ENCODE results near the gene E4F1. TPM values are rescaled to one million over a fixed set of nuclear protein-coding genes. Genes with fewer than 3 reads are reported as not detected.

E4F1 gene
- total RNA-seq, 8 experiments from 2014 or later = 15.4 to 32.4 (median 23.1) TPM

GRCh38 chr16:2280981-2281542 lies 57.7 kb downstream of the E4F1 start:
- in situ Hi-C loops (cut with MboI; ENCODE audit: low pct_unique_long_range_greater_than_20kb in 2 of 9, low sequenced_read_pairs in 9 of 9, unreplicated experiment in 9 of 9) = no loop called here
- H3K4me3 ChIP-seq = no peak overlapping the region
- no peaks in the 10 kb centered on the region for H3K4me1 ChIP-seq (replicated peaks in 1 of 2)
- no peak for ATAC-seq (replicated peaks in 6 of 8)
- no peak overlapping the region for H3K27ac ChIP-seq
- WGBS, 10 experiments = 40 to 92% (median 88%) methylated on average over 2 to 11 of the region's 24 CpGs; no CpG with 5 or more reads in 5 of the 10 experiments

GRCh38 chr16:2282262-2282661 lies 58.9 kb downstream of the E4F1 start:
- Histone ChIP-seq H3K27ac (no peak overlapping the region), H3K4me1 (replicated peaks in 1 of 2) (no peaks in the 10 kb centered on the region), H3K4me3 (no peak overlapping the region)
- ATAC-seq (replicated peaks in 6 of 8) = no peak
- in situ Hi-C loops (cut with MboI; ENCODE audit: low pct_unique_long_range_greater_than_20kb in 2 of 9, low sequenced_read_pairs in 9 of 9, unreplicated experiment in 9 of 9) = no loop called here
- WGBS, 10 experiments = 20 to 65% (median 48%) methylated on average over 1 to 4 of the region's 5 CpGs; no CpG with 5 or more reads in 5 of the 10 experiments

- 47% methylated on average over 2 of the region's 26 CpGs; no CpG with 5 or more reads in 9 of the 10 experiments for WGBS, 10 experiments
- Histone ChIP-seq H3K27ac (no peak overlapping the region), H3K4me3 (no peak overlapping the region), H3K4me1 (replicated peaks in 1 of 2) (no peaks in the 10 kb centered on the region)
- ATAC-seq (replicated peaks in 6 of 8) = peak in 2 of 8 experiments; percentile 11 to 46
- in situ Hi-C loops (cut with MboI; ENCODE audit: low pct_unique_long_range_greater_than_20kb in 2 of 9, low sequenced_read_pairs in 9 of 9, unreplicated experiment in 9 of 9) = no loop called here
Observed at GRCh38 chr16:2282866-2283555, 59.6 kb downstream of the E4F1 start.

- 20 to 100% (median 85%) methylated on average over 1 to 9 of the region's 37 CpGs; no CpG with 5 or more reads in 4 of the 10 experiments for WGBS, 10 experiments
- H3K4me3 ChIP-seq = no peak overlapping the region
- no peaks in the 10 kb centered on the region for H3K4me1 ChIP-seq (replicated peaks in 1 of 2)
- ATAC-seq (replicated peaks in 6 of 8) = peak in 4 of 8 experiments; percentile 10 to 22 (median 18)
- in situ Hi-C loops (cut with MboI; ENCODE audit: low pct_unique_long_range_greater_than_20kb in 2 of 9, low sequenced_read_pairs in 9 of 9, unreplicated experiment in 9 of 9) = no loop called here
- no peak overlapping the region for H3K27ac ChIP-seq
Observed at GRCh38 chr16:2284001-2284770, 60.8 kb downstream of the E4F1 start.

- in situ Hi-C loops (cut with MboI; ENCODE audit: low pct_unique_long_range_greater_than_20kb in 2 of 9, low sequenced_read_pairs in 9 of 9, unreplicated experiment in 9 of 9) = no loop called here
Observed at GRCh38 chr16:2284797-2285576, 61.6 kb downstream of the E4F1 start.

More at GRCh38 chr16:2284797-2285576, 61.6 kb downstream of the E4F1 start:
- Histone ChIP-seq H3K4me1 (replicated peaks in 1 of 2) (no peaks in the 10 kb centered on the region), H3K27ac (no peak overlapping the region), H3K4me3 (no peak overlapping the region)
- 80 to 93% methylated on average over 1 to 3 of the region's 35 CpGs; no CpG with 5 or more reads in 8 of the 10 experiments for WGBS, 10 experiments
- ATAC-seq (replicated peaks in 6 of 8) = peak in 2 of 8 experiments; percentile 6

Other genes with a start within 250 kb of the E4F1 start
- gene NOXO1, start 242.1 kb upstream of the E4F1 start, total RNA-seq = under 1 TPM in 4 of 8 experiments, not detected in 4; 0.21 to 0.73 (median 0.26) TPM
- 10 to 100 TPM; 14.4 to 37.3 (median 25.2) TPM for gene GFER, start 239.4 kb upstream of the E4F1 start, total RNA-seq
- gene SYNGR3, start 233.6 kb upstream of the E4F1 start, total RNA-seq = 10 to 100 TPM in 5 of 8 experiments, 1 to 10 TPM in 2, under 1 TPM in 1; 0.36 to 54.5 (median 18.2) TPM
- 10 to 100 TPM; 17.6 to 49.1 (median 27.6) TPM for gene ZNF598, start 213.8 kb upstream of the E4F1 start, total RNA-seq
- gene NPW, start 203.8 kb upstream of the E4F1 start, total RNA-seq = 1 to 10 TPM in 2 of 8 experiments, under 1 TPM in 3, not detected in 3; 0.27 to 1.7 (median 0.92) TPM
- 10 to 100 TPM in 4 of 8 experiments, 1 to 10 TPM in 4; 1.2 to 27.4 (median 7.8) TPM for gene NHERF2, start 196.7 kb upstream of the E4F1 start, total RNA-seq
- gene NTHL1, start 175.8 kb upstream of the E4F1 start, total RNA-seq = 10 to 100 TPM; 13.0 to 28.3 (median 18.8) TPM
- 100 to 1,000 TPM in 1 of 8 experiments, 10 to 100 TPM in 7; 28.1 to 102 (median 53.2) TPM for gene TSC2, start 175.6 kb upstream of the E4F1 start, total RNA-seq
- gene PKD1, start 87.7 kb upstream of the E4F1 start, total RNA-seq = 100 to 1,000 TPM in 1 of 8 experiments, 10 to 100 TPM in 7; 27.9 to 123 (median 58.3) TPM
- gene RAB26, start 75.0 kb upstream of the E4F1 start, total RNA-seq = 10 to 100 TPM in 2 of 8 experiments, 1 to 10 TPM in 6; 3.3 to 22.2 (median 5.2) TPM
- 10 to 100 TPM; 20.7 to 82.2 (median 33.3) TPM for gene TRAF7, start 67.8 kb upstream of the E4F1 start, total RNA-seq
- gene CASKIN1, start 27.0 kb upstream of the E4F1 start, total RNA-seq = 10 to 100 TPM in 1 of 8 experiments, 1 to 10 TPM in 6, under 1 TPM in 1; 0.61 to 12.2 (median 6.0) TPM
- 10 to 100 TPM; 25.9 to 59.8 (median 38.7) TPM for gene MLST8, start 18.1 kb upstream of the E4F1 start, total RNA-seq
- gene BRICD5, start 12.7 kb upstream of the E4F1 start, total RNA-seq = 10 to 100 TPM in 2 of 8 experiments, 1 to 10 TPM in 6; 1.1 to 15.1 (median 8.4) TPM
- 10 to 100 TPM in 4 of 8 experiments, 1 to 10 TPM in 4; 6.5 to 14.9 (median 9.9) TPM for gene PGP, start 8.8 kb upstream of the E4F1 start, total RNA-seq
- gene DNASE1L2, start 12.9 kb downstream of the E4F1 start, total RNA-seq = 1 to 10 TPM in 6 of 8 experiments, under 1 TPM in 2; 0.61 to 3.0 (median 1.2) TPM
- gene ECI1, start 28.0 kb downstream of the E4F1 start, total RNA-seq = 10 to 100 TPM; 26.6 to 56.4 (median 32.6) TPM
- 100 to 1,000 TPM; 108 to 257 (median 163) TPM for gene RNPS1, start 44.5 kb downstream of the E4F1 start, total RNA-seq
- 10 to 100 TPM in 6 of 8 experiments, 1 to 10 TPM in 2; 2.1 to 41.4 (median 23.3) TPM for gene ABCA3, start 117.1 kb downstream of the E4F1 start, total RNA-seq
- gene CCNF, start 205.9 kb downstream of the E4F1 start, total RNA-seq = 10 to 100 TPM in 3 of 8 experiments, 1 to 10 TPM in 5; 1.7 to 32.2 (median 6.8) TPM
- gene TEDC2, start 236.5 kb downstream of the E4F1 start, total RNA-seq = 10 to 100 TPM in 4 of 8 experiments, 1 to 10 TPM in 3, under 1 TPM in 1; 0.61 to 26.8 (median 10.0) TPM
- gene NTN3, start 247.7 kb downstream of the E4F1 start, total RNA-seq = 1 to 10 TPM in 7 of 8 experiments, under 1 TPM in 1; 0.51 to 4.6 (median 1.4) TPM

All from motor neuron (in vitro differentiated cells).